GM23248 (cell line): Measurements from ENCODE around the gene GPX5. TPM values are rescaled to one million over a fixed set of nuclear protein-coding genes. Genes with fewer than 3 reads are reported as not detected.

Experiments
- DNase-seq: peaks from one replicate; pipeline ENCODE4 v3.0.0-alpha.2; 2015
- H2AFZ ChIP-seq: fragments of 200-600 bp; sonication (generic); 2 replicates; pipeline ENCODE4 v1.6.1; 2016; ENCODE audit warnings: antibody characterized with exemption
- H3F3A ChIP-seq: fragments of 200-600 bp; sonication (generic); 2 replicates; pipeline ENCODE4 v1.6.1; 2016; ENCODE audit warnings: mild to moderate bottlenecking, antibody characterized with exemption, mixed run types; ENCODE audit not compliant: insufficient read depth
- H3K27ac ChIP-seq: fragments of 200-600 bp; sonication (generic); 2 replicates; pipeline ENCODE4 v1.5.1; 2016; ENCODE audit warnings: mild to moderate bottlenecking
- H3K27me3 ChIP-seq: fragments of 200-600 bp; sonication (generic); replicated peaks from 2 replicates; pipeline ENCODE4 v1.6.1; 2016; ENCODE audit warnings: mild to moderate bottlenecking; ENCODE audit not compliant: insufficient read depth
- H3K36me3 ChIP-seq: fragments of 200-600 bp; sonication (generic); 2 replicates; pipeline ENCODE4 v1.6.1; 2016; ENCODE audit warnings: low read depth, mild to moderate bottlenecking
- H3K4me1 ChIP-seq: fragments of 200-600 bp; sonication (generic); 2 replicates; pipeline ENCODE4 v1.6.1; 2016; ENCODE audit warnings: mild to moderate bottlenecking; ENCODE audit not compliant: insufficient read depth
- H3K4me2 ChIP-seq: fragments of 200-600 bp; sonication (generic); one replicate; pipeline ENCODE4 v1.6.1; 2016; ENCODE audit warnings: mild to moderate bottlenecking; ENCODE audit not compliant: unreplicated experiment
- H3K4me3 ChIP-seq: fragments of 200-600 bp; sonication (generic); 2 replicates; pipeline ENCODE4 v1.5.1; 2016; ENCODE audit warnings: mild to moderate bottlenecking
- H3K79me2 ChIP-seq: fragments of 200-600 bp; sonication (generic); 2 replicates; pipeline ENCODE4 v1.6.1; 2016; ENCODE audit warnings: mild to moderate bottlenecking; ENCODE audit not compliant: insufficient read depth
- H3K9ac ChIP-seq: fragments of 200-600 bp; sonication (generic); 2 replicates; pipeline ENCODE4 v1.6.1; 2016; ENCODE audit warnings: mild to moderate bottlenecking
- H3K9me2 ChIP-seq: fragments of 200-600 bp; sonication (generic); 2 replicates; pipeline ENCODE4 v1.6.1; 2016; ENCODE audit warnings: mixed run types, mild to moderate bottlenecking, moderate library complexity; ENCODE audit not compliant: insufficient read depth
- H3K9me3 ChIP-seq: fragments of 200-600 bp; sonication (generic); one replicate; pipeline ENCODE4 v1.6.1; 2017; ENCODE audit warnings: low read depth
- H4K20me1 ChIP-seq: fragments of 200-600 bp; sonication (generic); 2 replicates; pipeline ENCODE4 v1.6.0; 2016; ENCODE audit not compliant: insufficient read depth
- EZH2 ChIP-seq: fragments of 200-600 bp; sonication (generic); IDR thresholded peaks from 2 replicates; pipeline ENCODE4 v1.6.1; 2018; ENCODE audit warnings: antibody characterized with exemption, mild to moderate bottlenecking; ENCODE audit not compliant: insufficient read depth, poor library complexity, severe bottlenecking
- EZH2phosphoT487 ChIP-seq: fragments of 200-600 bp; sonication (generic); IDR thresholded peaks from 2 replicates; pipeline ENCODE4 v1.6.1; 2018; ENCODE audit warnings: antibody characterized with exemption, moderate library complexity, mild to moderate bottlenecking, low read depth; ENCODE audit not compliant: insufficient read depth
- WGBS, 2 experiments: methylation state at CpG; one replicate each; pipeline ENCODE4 v1.1.6; 2015 to 2017; ENCODE audit warnings: low lambda C conversion rate in 2 of 2, low coverage in 1 of 2; ENCODE audit errors: missing lambda C conversion rate in 2 of 2; 5-methylcytosine and 5-hydroxymethylcytosine counted together
- in situ Hi-C: fragments of 300-500 bp; cut with MboI; formaldehyde crosslinking; loops from 2 replicates; pipeline ENCODE4 v1.15.0; 2020
- polyA plus RNA-seq: library from polyadenylated mRNA; unstranded; fragments of >200 nt; fragmentation: Nextera tagmentation; extraction: Ambion mirVana; gene quantifications from 2 replicates; pipeline ENCODE4 v1.2.1, GENCODE V29; 2016
- total RNA-seq: library from RNA; depleted of rRNA; stranded (reverse); fragments of >200 nt; shearing (Covaris generic); gene quantifications from 2 replicates; pipeline ENCODE4 v1.2.3, GENCODE V29; 2014

The GPX5 gene
- total and polyA plus RNA-seq, 2 experiments from 2014 or later = not detected

DNA sequence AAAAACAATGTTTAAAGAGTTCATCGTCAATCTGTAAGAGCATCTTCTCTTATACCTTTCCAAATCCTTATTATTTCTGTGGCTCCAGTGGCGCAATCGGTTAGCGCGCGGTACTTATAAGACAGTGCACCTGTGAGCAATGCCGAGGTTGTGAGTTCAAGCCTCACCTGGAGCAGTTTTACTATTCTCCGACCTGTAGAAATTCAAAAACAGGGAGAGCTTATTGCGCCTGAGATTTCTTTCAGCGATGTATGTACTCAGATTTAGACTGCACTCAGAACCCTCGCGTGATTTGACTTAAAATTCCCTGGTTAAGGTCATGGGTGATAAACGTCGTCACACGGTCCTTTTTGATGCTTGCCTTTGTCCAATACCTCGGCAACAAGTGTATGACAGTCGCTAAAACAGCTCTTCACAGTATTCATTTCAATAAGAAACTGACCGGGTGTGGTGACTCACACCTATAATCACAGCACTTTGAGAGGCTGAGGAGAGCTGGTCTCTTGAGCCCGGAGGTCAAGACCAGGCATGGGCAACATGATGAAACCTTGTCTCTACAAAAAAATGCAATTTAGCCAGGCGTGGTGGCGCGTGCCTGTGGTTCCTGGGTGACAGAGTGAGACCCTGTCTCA is 11.9 kb downstream of the GPX5 start:
- H3K4me1 ChIP-seq = no peaks in the 10 kb centered on the region; the same call in 1 of the 2 replicates
- H3K9me2 ChIP-seq = no peaks in the 10 kb centered on the region
- no peak overlapping the region for H2AFZ ChIP-seq
- no peak overlapping the region for H3K4me3 ChIP-seq
- no peaks in the 10 kb centered on the region for H4K20me1 ChIP-seq
- H3K27ac ChIP-seq = no peak overlapping the region
- 36 to 42% methylated on average over 22 of the region's 22 CpGs for WGBS, 2 experiments
- in situ Hi-C loops = no loop called here
- no peak for TF ChIP-seq EZH2phosphoT487
- no peak for TF ChIP-seq EZH2
- peak overlapping the region; percentile 60 for H3K4me2 ChIP-seq
- no peak overlapping the region for H3K9ac ChIP-seq
- H3K79me2 ChIP-seq = no peaks in the 10 kb centered on the region
- no peaks in the 10 kb centered on the region for H3K36me3 ChIP-seq
- DNase-seq = peak; percentile 2
- H3K27me3 ChIP-seq = peaks cover 3% of the 10 kb centered on the region; the same call in 1 of the 2 replicates
- H3F3A ChIP-seq = peaks cover 18% of the 10 kb centered on the region
- H3K9me3 ChIP-seq = no peaks in the 10 kb centered on the region

DNA sequence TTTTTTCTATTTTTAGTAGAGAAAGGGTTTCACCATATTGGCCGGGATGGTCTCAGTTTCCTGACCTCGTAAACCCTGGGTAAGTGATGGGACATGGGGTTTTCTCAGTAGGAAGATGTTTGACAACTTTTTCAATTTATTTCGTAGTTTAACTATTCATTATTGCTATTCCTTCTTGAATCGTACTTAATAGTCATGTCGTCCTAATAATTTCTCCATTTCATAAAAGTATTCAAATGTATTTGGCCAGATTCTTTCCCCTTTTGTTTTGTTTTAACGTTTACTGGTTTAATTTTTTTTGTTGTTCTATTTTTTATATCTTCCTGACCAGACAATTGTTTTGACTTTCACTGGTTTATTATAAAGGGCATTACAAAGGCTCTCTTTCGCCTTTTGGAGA is 16.3 kb downstream of the GPX5 start:
- no peak overlapping the region for H3K4me2 ChIP-seq
- H3K4me3 ChIP-seq = no peak overlapping the region
- 55 to 57% methylated on average over 7 of the region's 7 CpGs for WGBS, 2 experiments
- no peaks in the 10 kb centered on the region for H3K27me3 ChIP-seq
- no peaks in the 10 kb centered on the region; the same call in 1 of the 2 replicates for H3K4me1 ChIP-seq
- H3K9me3 ChIP-seq = no peaks in the 10 kb centered on the region
- peak overlapping the region; percentile 27; the same call in 1 of the 2 replicates for H2AFZ ChIP-seq
- in situ Hi-C loops = no loop called here
- no peaks in the 10 kb centered on the region for H3K36me3 ChIP-seq
- no peaks in the 10 kb centered on the region for H3K9me2 ChIP-seq
- no peaks in the 10 kb centered on the region for H3K79me2 ChIP-seq
- H4K20me1 ChIP-seq = no peaks in the 10 kb centered on the region
- peaks cover 26% of the 10 kb centered on the region for H3F3A ChIP-seq
- DNase-seq = no peak
- TF ChIP-seq EZH2phosphoT487 (no peak), EZH2 (no peak)
- no peak overlapping the region for H3K9ac ChIP-seq
- H3K27ac ChIP-seq = no peak overlapping the region

DNA sequence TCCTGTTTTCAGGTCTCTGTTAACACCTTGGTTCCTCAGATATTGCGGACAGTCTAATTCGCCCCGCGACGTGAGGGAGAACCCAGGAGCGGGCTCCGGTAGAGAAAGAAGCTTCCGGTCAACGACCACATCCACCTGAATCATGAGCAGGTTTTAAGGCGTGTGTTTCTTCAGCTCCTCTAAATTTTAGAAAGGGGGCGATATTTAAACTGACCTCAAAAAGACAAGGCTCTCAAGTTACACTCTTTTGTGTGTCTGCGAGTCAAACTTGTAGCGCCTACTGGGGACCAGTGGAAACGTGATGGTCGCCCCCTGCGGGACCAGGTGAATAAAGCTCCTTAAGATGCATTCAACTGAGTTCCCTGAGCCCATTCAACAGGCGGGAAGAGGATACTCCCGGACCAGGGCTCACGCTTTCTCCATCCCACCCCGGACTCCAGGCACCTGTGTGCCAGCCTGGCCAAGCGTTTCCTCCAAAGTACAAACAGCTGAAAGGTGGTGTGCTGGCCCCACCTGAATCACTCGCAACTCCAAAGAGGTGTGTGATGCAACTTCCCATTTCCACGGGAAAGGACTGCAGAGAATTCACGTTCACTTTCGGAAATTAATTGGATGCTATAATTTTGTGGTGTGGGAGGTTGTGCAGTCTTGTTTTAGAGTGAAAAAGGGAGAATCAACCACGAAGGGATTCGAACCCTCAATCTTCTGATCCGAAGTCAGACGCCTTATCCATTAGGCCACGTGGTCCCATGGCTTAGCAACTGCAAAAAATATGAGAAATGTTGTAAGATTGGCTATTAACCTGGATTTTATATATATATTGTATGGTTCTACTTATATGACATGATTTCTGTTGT is 17.0 kb downstream of the GPX5 start:
- H2AFZ ChIP-seq = peak overlapping the region; percentile 27; the same call in 1 of the 2 replicates
- no peaks in the 10 kb centered on the region for H3K9me3 ChIP-seq
- H3K4me2 ChIP-seq = peak overlapping the region; percentile 69
- no peak overlapping the region for H3K9ac ChIP-seq
- H3K27me3 ChIP-seq = no peaks in the 10 kb centered on the region
- peak; percentile 76 for DNase-seq
- in situ Hi-C loops = no loop called here
- H3K27ac ChIP-seq = no peak overlapping the region
- no peak overlapping the region for H3K4me3 ChIP-seq
- H3K4me1 ChIP-seq = no peaks in the 10 kb centered on the region
- TF ChIP-seq EZH2 = no peak
- no peak for TF ChIP-seq EZH2phosphoT487
- no peaks in the 10 kb centered on the region for H3K36me3 ChIP-seq
- no peaks in the 10 kb centered on the region for H3K9me2 ChIP-seq
- H3F3A ChIP-seq = peaks cover 26% of the 10 kb centered on the region
- WGBS, 2 experiments = 5% methylated on average over 30 of the region's 30 CpGs
- no peaks in the 10 kb centered on the region for H4K20me1 ChIP-seq
- H3K79me2 ChIP-seq = no peaks in the 10 kb centered on the region

DNA sequence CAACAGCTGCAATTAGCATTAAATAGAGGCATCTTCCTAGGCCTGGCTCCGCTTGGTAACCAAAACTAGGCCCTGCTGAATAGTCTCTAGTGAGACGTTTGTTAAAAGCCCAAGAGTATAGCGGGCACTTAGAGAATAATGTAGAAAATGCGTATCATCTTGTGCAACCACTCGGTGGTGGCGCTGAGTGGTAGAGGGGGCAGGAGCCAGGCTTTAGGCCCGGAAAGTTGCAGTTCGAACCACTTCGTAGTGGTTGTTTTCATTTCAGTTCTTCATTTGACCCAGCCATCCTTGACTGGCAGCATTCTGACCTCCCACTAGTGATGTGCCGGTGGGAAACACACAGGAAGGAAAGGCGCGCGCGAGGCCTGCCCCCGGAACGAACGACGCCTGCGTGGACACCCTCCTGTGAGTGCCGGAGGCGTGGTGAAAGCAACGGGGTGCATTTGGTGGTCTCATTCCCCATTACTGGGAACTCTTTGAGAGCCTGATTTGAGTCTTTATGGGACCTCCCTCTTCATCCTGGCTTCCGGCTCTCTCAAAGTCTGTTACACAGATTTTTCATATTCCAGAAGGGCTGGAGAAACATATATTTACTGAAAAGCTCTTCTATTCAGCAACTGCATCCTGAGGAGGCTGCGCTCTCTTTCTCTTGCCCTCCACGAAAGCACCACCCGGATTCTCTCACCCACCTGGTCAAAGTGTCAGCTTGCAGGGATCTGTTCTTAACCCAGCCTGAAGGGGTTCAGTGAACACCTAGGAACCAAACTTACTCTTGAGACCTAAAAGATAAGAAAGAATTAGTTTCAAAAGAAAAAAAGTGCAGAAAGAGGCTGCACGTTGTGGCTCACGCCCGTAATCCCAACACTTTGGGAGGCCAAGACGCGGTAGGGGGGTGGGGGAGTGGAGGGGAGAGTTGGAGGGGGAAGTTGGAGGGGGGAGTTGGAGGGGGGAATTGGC is 18.2 kb downstream of the GPX5 start:
- Histone ChIP-seq H3K27ac (no peak overlapping the region), H3K4me2 (peak overlapping the region; percentile 69), H3K4me3 (peak overlapping the region; percentile 61), H4K20me1 (no peaks in the 10 kb centered on the region), H3K9ac (no peak overlapping the region; the same call in 1 of the 2 replicates), H3K4me1 (no peaks in the 10 kb centered on the region), H3K79me2 (no peaks in the 10 kb centered on the region), H3F3A (peaks cover 26% of the 10 kb centered on the region), H3K9me2 (no peaks in the 10 kb centered on the region), H2AFZ (peak overlapping the region; percentile 87), H3K27me3 (no peaks in the 10 kb centered on the region), H3K36me3 (no peaks in the 10 kb centered on the region), H3K9me3 (no peaks in the 10 kb centered on the region)
- peak; percentile 36 for DNase-seq
- WGBS, 2 experiments = 6 to 8% methylated on average over 31 of the region's 31 CpGs
- in situ Hi-C loops = no loop called here
- no peak for TF ChIP-seq EZH2
- TF ChIP-seq EZH2phosphoT487 = no peak
